ENCODE results near the gene POC1A.

- TF ChIP-seq ATF3 (IDR thresholded peaks at IDR 0.05; ENCODE audit: borderline replicate concordance, extremely low read depth, low read depth, low read length) (no peak), CTCF (IDR thresholded peaks at IDR 0.05 in 2 of 3, conservative IDR thresholded peaks at IDR 0.05 in 1 of 3; ENCODE audit: control insufficient read depth in 2 of 3, extremely low read depth in 1 of 3, insufficient read depth in 1 of 3, low read depth in 3 of 3, low read length in 3 of 3) (no peak), GABPA (IDR thresholded peaks at IDR 0.05; ENCODE audit: low read depth) (no peak), ZNF24 (IDR thresholded peaks at IDR 0.05) (no peak), YBX1 (IDR thresholded peaks at IDR 0.05) (no peak), CHD2 (IDR thresholded peaks at IDR 0.05; ENCODE audit: borderline replicate concordance, low read depth, low read length) (no peak)
These were observed 85.5 kb downstream of the POC1A start for GRCh38 chr3:52068730-52069129.

Data from GM12878 (cell line).